HG03064 (cell line): Measurements from ENCODE around the gene KIDINS220.
A peak's percentile ranks its signal among the peaks of the same experiment; 100 is the strongest.

Experiments used
- ATAC-seq: cut with Tn5 transposase; IDR thresholded peaks from one replicate; pipeline ENCODE4 v1.9.1; 2021; ENCODE audit warnings: low read depth; ENCODE audit not compliant: unreplicated experiment

Gene KIDINS220

GRCh38 chr2:8806885-8807704 lies 30.3 kb downstream of the KIDINS220 start:
- ATAC-seq: no peak

- no peak for ATAC-seq
These were observed 31.9 kb downstream of the KIDINS220 start for GRCh38 chr2:8805278-8806210.

DNA sequence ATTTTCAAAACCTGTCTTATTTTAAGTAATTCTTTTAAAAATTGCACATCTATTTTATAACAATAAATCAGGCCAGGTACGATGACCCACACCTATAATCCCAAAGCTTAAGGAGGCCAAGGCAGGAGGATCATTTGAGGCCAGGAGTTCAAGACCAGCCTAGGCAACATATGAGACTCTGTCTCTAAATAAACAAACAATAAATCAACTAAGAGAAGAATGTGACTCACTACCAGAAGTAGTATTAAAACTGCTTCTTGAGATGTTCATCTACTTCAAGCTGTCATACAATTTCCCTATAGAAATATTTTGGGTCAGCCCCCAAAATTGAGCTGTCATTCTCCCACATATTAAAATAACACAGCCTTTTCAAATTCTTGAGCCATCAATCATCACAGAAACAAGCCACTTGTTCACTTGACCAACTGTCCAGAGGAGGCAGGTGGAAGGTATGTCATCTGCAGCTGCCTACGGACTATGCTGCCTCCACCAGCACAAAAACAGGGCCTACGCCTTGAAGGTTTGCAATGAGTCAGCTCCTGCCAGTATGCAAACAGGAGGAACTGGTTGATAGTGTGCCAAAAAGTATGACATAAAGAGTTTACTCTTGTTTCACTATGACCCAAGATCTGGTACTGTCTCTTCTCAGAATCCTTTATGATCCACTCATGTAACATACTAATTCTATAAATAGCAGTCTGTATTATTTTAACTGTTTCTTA lies 33.6 kb downstream of the KIDINS220 start:
- ATAC-seq: peak; percentile 98

DNA sequence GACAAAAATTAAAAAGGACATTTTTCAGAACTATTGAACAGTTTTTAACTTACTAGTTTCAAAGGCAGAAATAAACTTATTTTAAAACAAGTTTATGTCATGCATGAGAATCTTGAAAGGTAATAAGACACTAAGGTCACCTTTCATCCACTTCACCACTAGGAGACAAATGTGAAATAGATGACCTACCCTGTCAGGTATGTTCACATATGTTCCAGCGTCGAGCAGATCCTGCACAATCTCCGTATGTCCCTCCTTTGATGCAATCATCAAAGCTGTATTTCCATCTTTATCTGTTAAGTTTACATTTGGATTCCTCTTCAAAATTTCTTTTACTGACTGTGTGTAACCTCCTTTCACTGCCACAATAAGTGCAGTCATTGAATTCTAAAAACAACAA lies 34.7 kb downstream of the KIDINS220 start:
- ATAC-seq: no peak

DNA sequence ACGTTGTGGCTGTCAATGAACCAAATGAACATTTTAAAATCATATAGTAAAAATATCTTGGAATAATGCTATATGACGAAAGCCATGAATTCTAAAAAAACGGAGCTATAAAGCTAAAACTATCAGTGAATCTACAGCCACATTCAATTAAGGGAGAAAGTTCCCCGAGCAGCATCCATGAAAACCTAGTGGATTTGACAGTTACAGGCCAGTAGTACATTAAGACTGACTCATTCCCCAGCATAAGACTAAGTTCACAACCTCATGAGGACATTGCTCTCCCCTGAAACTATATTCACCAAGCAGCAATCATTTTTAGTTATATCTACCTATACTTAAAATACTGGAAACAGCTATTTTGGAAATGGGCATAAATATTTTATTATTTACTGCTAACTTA lies 36.6 kb downstream of the KIDINS220 start:
- ATAC-seq: no peak

GRCh38 chr2:8800218-8800617 lies 37.2 kb downstream of the KIDINS220 start:
- no peak for ATAC-seq

- ATAC-seq: no peak
These were observed 38.4 kb downstream of the KIDINS220 start for GRCh38 chr2:8799004-8799403.

DNA sequence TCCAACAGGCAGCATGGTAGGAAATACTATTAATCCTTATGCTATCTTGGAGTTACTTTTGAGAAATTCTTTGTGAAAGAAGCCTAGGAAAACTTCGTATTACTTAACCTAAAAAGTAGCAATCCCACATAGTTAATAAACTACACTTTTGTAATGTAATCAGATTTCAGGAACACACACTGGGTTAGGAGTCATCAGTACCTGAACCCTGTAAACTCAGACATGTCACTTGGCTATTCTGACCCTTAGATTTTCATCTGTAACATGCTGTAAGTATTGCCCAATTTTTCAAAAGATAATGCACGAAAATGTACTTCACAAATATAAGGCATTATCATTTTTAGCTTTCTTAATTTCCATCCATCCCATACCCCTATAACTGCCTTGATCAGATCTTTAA lies 39.0 kb downstream of the KIDINS220 start:
- no peak for ATAC-seq

DNA sequence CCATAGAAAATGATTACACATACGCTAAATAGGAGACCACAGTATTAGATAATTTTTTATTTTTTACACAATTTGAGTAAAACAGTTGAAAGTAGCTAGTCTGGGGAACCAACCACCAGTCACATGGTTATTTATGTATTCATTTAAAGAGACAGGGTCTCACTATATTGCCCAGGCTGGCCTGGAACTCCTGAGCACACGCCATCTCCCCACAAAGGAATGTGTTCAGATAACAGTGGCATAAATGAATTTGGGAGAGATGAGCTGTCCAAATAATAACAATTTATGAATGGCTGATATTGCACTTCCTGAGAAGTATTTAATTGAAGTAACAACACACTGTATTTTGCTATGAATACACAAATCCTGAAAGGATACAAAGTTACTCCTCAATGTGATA lies 39.7 kb downstream of the KIDINS220 start:
- ATAC-seq: no peak

GRCh38 chr2:8796878-8797550 lies 40.4 kb downstream of the KIDINS220 start:
- peak; percentile 79 for ATAC-seq

DNA sequence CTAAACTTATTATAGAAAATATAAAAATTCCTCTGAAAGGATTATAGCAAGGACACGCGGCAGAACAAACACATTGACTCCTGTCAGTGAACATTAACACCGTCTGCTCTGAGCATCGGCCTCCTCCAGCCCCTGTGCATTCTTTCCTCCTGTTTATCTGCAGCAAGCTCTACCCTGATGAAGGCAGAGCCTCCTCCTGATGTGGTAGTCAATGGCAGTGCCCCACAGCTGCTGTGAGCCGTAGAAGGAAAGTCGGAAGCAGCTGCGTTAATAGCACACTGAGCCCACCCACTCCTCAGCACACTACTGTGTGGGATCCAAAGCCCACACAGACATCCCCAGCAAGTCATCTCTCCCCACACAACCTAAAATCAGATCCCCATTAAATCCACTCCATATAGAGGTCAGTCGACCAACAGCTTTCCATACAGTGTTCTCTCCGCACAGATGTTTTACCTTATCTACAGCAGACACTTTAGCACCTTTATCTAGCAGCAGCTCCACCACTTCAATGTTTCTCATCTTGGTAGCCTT lies 41.0 kb downstream of the KIDINS220 start:
- ATAC-seq: no peak

DNA sequence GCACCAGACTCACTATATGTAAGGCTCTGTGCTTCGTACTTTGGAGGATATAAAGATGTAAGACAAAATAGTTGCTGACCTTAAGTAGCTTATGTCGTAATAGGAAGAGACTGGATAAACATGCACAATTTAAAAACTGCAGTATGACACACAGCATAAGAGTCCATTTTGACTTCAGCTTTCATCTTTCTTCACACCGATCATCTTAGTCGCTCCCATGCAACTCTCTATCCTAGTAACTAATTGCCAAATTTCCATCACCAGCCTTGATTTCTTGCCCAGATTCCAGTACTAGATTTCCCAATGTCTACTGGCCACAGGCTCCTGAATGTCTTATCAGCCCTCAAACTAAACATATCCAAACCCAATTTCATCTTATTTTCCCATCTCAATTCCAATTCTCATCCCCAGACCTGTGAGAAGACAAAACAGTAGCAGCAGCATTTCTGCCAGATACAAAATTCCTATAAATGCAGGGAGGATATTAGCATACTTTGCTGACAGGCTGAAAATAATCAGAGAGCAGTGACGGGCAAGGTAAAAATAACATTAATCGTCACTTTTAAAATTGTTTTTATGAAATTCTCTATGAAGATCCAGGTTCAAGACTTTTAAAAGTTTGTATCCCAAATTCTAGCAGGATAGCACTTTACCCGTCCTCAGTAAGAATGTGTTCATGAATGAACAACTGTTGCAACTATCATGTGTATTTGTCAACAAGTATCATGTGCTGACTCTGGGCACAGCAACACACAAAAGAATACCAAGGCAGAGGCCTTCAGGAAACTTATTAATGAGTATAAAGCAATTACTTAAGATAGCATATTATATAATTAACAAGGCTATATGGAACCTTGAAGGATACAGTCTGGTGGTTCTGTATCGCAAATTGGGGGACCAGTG lies 42.2 kb downstream of the KIDINS220 start:
- no peak for ATAC-seq

GRCh38 chr2:8790739-8791162 lies 46.7 kb downstream of the KIDINS220 start:
- ATAC-seq: no peak

GRCh38 chr2:8786463-8786862 lies 51.0 kb downstream of the KIDINS220 start:
- ATAC-seq: no peak

GRCh38 chr2:8779795-8780671 lies 57.4 kb downstream of the KIDINS220 start:
- no peak for ATAC-seq

DNA sequence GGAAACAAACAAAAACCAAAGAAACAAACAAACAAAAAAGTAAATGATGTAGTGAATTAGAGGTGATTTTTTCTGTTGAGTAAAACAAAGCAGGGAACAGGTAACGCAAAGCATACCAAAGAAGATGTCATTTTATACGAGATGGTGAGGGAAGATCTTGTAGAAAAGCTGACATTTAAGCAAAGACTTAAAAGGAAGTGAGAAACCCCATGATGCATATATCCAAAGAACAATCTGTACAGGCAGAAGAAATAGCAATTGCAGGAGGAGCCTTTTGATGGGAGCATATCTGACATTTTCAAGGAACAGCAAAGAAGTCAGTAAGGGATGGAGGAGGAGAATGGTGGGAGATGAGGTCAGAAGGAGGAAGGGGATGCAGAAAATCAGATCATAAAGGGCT lies 63.0 kb downstream of the KIDINS220 start:
- ATAC-seq: no peak

GRCh38 chr2:8767324-8767723 lies 70.1 kb downstream of the KIDINS220 start:
- no peak for ATAC-seq

- no peak for ATAC-seq
These were observed 75.8 kb downstream of the KIDINS220 start for GRCh38 chr2:8761529-8762164.
